ENCODE measurements around the gene SLC41A3. TPM values are rescaled to one million over a fixed set of nuclear protein-coding genes. Genes with fewer than 3 reads are reported as not detected.

Gene SLC41A3
- total and polyA plus RNA-seq, 10 of the 15 experiments (the other 5 are each of a cell fraction or from before 2014, with no cell fraction given): 8.3 to 29.5 (median 16.7) TPM

DNA sequence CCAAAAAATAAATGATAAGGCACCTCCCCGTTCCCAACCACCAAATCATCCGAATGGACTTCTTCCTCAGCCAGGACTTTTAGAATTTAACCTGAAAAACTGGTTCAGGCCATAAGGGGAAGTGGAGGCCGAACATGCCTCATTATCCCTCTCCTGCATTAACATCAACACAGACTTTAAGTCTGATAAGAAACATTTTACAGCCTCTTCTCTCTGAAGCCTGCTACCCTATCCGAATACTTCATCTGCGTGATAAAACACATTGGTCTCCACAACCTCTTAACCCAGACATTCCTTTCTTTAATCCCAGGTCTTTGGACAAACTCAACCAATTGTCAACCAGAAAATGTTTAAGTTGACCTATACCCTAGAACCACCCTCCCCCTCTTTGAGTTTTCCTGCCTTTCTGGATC is 850 bp upstream of the SLC41A3 start:
- POLR2A ChIA-PET: interaction anchor here (0.5 to 1.1 kb wide), 2 partner anchors 11 to 1611 kb away, joined by 3 to 5 read pairs; no protein-coding TSS in a partner anchor

More for the DNA sequence above, 850 bp upstream of the SLC41A3 start:
- Histone ChIP-seq H2AFZ (ENCODE audit: control insufficient read depth, low read depth, low read length) (peak overlapping the region; percentile 83; the same call in 1 of the 2 replicates), H3K36me3 (ENCODE audit: control insufficient read depth in 2 of 2, insufficient read depth in 2 of 2, low read length in 1 of 2) (no peaks in the 10 kb centered on the region), H3K27ac (ENCODE audit: control insufficient read depth, insufficient read depth) (no peak overlapping the region), H3K9ac (ENCODE audit: control insufficient read depth, insufficient read depth, low read length) (no peak overlapping the region; the same call in 1 of the 2 replicates), H3K9me3 (replicated peaks; ENCODE audit: control insufficient read depth, insufficient read depth, low read length) (no peaks in the 10 kb centered on the region), H3K27me3 (replicated peaks in 1 of 2; ENCODE audit: control insufficient read depth in 2 of 2, insufficient read depth in 2 of 2, low read length in 1 of 2) (peaks cover 0 to 2% of the 10 kb centered on the region in 2 experiments; a peak in 1 of 4 replicates), H3K4me1 (ENCODE audit: control insufficient read depth, insufficient read depth, low read length) (no peaks in the 10 kb centered on the region), H3K79me2 (ENCODE audit: control insufficient read depth, insufficient read depth, low read length) (no peaks in the 10 kb centered on the region), H4K20me1 (ENCODE audit: control insufficient read depth, insufficient read depth) (no peaks in the 10 kb centered on the region), H3K4me3 (peak overlapping the region; percentile 71; the same call in 1 of the 2 replicates), H3K4me2 (ENCODE audit: control insufficient read depth, insufficient read depth) (peak overlapping the region; percentile 70)
- TSS peak; percentile 44 for BruUV-seq (replicated peaks)
- SMC1A ChIA-PET (ENCODE audit: uncharacterized antibody, unreplicated experiment): no interaction called here
- RAD21 ChIA-PET (ENCODE audit: unreplicated experiment): no interaction called here
- CTCF ChIA-PET: interaction anchor here (0.6 to 0.7 kb wide), 2 partner anchors 237 to 388 kb away, joined by 3 read pairs; no protein-coding TSS in a partner anchor
- FAIRE-seq: peak; percentile 27
- in situ Hi-C loops (cut with MboI): no loop called here
- intact Hi-C loops (cut with micrococcal nuclease; ENCODE audit: unreplicated experiment): loop anchor here (10.0 kb wide), 1 partner anchor 170 kb away; no protein-coding TSS in a partner anchor
- no peak for ATAC-seq
- WGBS (ENCODE audit: insufficient coverage, insufficient replicate concordance, low lambda C conversion rate, missing lambda C conversion rate): 88% methylated on average over 5 of the region's 5 CpGs
- TF ChIP-seq IRF4 (IDR thresholded peaks at IDR 0.05; ENCODE audit: low read depth, low read length) (no peak), SREBF1 (IDR thresholded peaks at IDR 0.05; ENCODE audit: low read length) (no peak), EED (IDR thresholded peaks at IDR 0.05; ENCODE audit: low read depth) (no peak), MTA2 (IDR thresholded peaks at IDR 0.05; ENCODE audit: low read depth) (no peak), NFIC (IDR thresholded peaks at IDR 0.05; ENCODE audit: low read depth, low read length) (no peak)
- TF ChIP-seq, protein P1, sequence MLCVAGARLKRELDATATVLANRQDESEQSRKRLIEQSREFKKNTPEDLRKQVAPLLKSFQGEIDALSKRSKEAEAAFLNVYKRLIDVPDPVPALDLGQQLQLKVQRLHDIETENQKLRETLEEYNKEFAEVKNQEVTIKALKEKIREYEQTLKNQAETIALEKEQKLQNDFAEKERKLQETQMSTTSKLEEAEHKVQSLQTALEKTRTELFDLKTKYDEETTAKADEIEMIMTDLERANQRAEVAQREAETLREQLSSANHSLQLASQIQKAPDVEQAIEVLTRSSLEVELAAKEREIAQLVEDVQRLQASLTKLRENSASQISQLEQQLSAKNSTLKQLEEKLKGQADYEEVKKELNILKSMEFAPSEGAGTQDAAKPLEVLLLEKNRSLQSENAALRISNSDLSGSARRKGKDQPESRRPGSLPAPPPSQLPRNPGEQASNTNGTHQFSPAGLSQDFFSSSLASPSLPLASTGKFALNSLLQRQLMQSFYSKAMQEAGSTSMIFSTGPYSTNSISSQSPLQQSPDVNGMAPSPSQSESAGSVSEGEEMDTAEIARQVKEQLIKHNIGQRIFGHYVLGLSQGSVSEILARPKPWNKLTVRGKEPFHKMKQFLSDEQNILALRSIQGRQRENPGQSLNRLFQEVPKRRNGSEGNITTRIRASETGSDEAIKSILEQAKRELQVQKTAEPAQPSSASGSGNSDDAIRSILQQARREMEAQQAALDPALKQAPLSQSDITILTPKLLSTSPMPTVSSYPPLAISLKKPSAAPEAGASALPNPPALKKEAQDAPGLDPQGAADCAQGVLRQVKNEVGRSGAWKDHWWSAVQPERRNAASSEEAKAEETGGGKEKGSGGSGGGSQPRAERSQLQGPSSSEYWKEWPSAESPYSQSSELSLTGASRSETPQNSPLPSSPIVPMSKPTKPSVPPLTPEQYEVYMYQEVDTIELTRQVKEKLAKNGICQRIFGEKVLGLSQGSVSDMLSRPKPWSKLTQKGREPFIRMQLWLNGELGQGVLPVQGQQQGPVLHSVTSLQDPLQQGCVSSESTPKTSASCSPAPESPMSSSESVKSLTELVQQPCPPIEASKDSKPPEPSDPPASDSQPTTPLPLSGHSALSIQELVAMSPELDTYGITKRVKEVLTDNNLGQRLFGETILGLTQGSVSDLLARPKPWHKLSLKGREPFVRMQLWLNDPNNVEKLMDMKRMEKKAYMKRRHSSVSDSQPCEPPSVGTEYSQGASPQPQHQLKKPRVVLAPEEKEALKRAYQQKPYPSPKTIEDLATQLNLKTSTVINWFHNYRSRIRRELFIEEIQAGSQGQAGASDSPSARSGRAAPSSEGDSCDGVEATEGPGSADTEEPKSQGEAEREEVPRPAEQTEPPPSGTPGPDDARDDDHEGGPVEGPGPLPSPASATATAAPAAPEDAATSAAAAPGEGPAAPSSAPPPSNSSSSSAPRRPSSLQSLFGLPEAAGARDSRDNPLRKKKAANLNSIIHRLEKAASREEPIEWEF (IDR thresholded peaks at IDR 0.05; ENCODE audit: insufficient replicate concordance, low read depth, low read length): no peak
- DNase-seq (ENCODE audit: low read depth, low spot score): no peak
